Epithelial cell of prostate (primary cell): ENCODE results near the gene TRPT1.

Experiments
- DNase-seq: peaks from one replicate; pipeline ENCODE4 v3.0.0-alpha.2; 2011; ENCODE audit warnings: low read depth, low spot score
- H3K27ac ChIP-seq: fragments of 450-650 bp; 2 replicates; pipeline ENCODE4 v1.5.1; 2017; ENCODE audit warnings: mild to moderate bottlenecking

TRPT1 gene

GRCh38 chr11:64211181-64211872, 14.7 kb downstream of the TRPT1 start:
- no peak for DNase-seq
- H3K27ac ChIP-seq, result no peak overlapping the region

GRCh38 chr11:64210301-64211020, 15.5 kb downstream of the TRPT1 start:
- DNase-seq, result no peak
- no peak overlapping the region for H3K27ac ChIP-seq

GRCh38 chr11:64209563-64209843, 16.5 kb downstream of the TRPT1 start:
- H3K27ac ChIP-seq, result no peak overlapping the region
- DNase-seq, result no peak

GRCh38 chr11:64208796-64209562, 17.0 kb downstream of the TRPT1 start:
- no peak overlapping the region for H3K27ac ChIP-seq
- no peak for DNase-seq

- no peak overlapping the region for H3K27ac ChIP-seq
- no peak for DNase-seq
Observed at GRCh38 chr11:64208086-64208795, 17.7 kb downstream of the TRPT1 start.

GRCh38 chr11:64207256-64208085, 18.5 kb downstream of the TRPT1 start:
- no peak for DNase-seq
- H3K27ac ChIP-seq, result no peak overlapping the region

GRCh38 chr11:64206457-64207255, 19.3 kb downstream of the TRPT1 start, which contains the start of gene FERMT3:
Gene FERMT3 (plus strand): TSS chr11:64206721. CDS start chr11:64207365, 644 bp downstream.
- H3K27ac ChIP-seq, result no peak within 1 kb of the TSS
- DNase-seq, result no peak

GRCh38 chr11:64204464-64204989, 21.5 kb downstream of the TRPT1 start:
- peak; percentile 66 for DNase-seq
- H3K27ac ChIP-seq, result no peak overlapping the region

- no peak overlapping the region for H3K27ac ChIP-seq
- no peak for DNase-seq
Observed at GRCh38 chr11:64204080-64204440, 21.9 kb downstream of the TRPT1 start.

- no peak overlapping the region for H3K27ac ChIP-seq
- DNase-seq, result no peak
Observed at GRCh38 chr11:64203421-64204079, 22.4 kb downstream of the TRPT1 start.

- no peak for DNase-seq
- H3K27ac ChIP-seq, result no peak overlapping the region
Observed at GRCh38 chr11:64202992-64203391, 23.0 kb downstream of the TRPT1 start.

GRCh38 chr11:64201543-64201942, 24.4 kb downstream of the TRPT1 start:
- H3K27ac ChIP-seq, result no peak overlapping the region
- DNase-seq, result no peak

GRCh38 chr11:64198511-64198910, 27.5 kb downstream of the TRPT1 start:
- no peak for DNase-seq
- no peak overlapping the region for H3K27ac ChIP-seq

GRCh38 chr11:64196626-64197025, 29.4 kb downstream of the TRPT1 start:
- H3K27ac ChIP-seq, result no peak overlapping the region
- no peak for DNase-seq

GRCh38 chr11:64192434-64192833, 33.6 kb downstream of the TRPT1 start:
- DNase-seq, result no peak
- H3K27ac ChIP-seq, result no peak overlapping the region

- H3K27ac ChIP-seq, result no peak overlapping the region
- no peak for DNase-seq
Observed at GRCh38 chr11:64186492-64187165, 39.4 kb downstream of the TRPT1 start.

GRCh38 chr11:64185693-64186491, 40.1 kb downstream of the TRPT1 start, which contains the start of gene STIP1:
Gene STIP1 (plus strand): TSS chr11:64186171. CDS start chr11:64186262, 91 bp downstream.
- peak; percentile 100 for DNase-seq
- H3K27ac ChIP-seq, result peak within 1 kb of the TSS; percentile 86
